ENCODE data around the gene LRRC18. TPM values are rescaled to one million over a fixed set of nuclear protein-coding genes. Genes with fewer than 3 reads are reported as not detected.

The LRRC18 gene
- total RNA-seq, 3 donors from 2014 or later = not detected

- Histone ChIP-seq H3K36me3 (ENCODE audit: low read depth) (no peaks in the 10 kb centered on the region), H3K4me3 (no peak overlapping the region), H3K4me1 (ENCODE audit: low read depth) (no peaks in the 10 kb centered on the region), H3K9me3 (no peaks in the 10 kb centered on the region)
- TF ChIP-seq CTCF (IDR thresholded peaks at IDR 0.05) = no peak
- intact Hi-C loops (cut with DNase I, micrococcal nuclease) = no loop called here
- no peak for DNase-seq
- no peak for ATAC-seq
Observed at GRCh38 chr10:48900371-48900801, 39.3 kb downstream of the LRRC18 start.

GRCh38 chr10:48899781-48900180 lies 39.9 kb downstream of the LRRC18 start:
- no peak for ATAC-seq
- no peak for TF ChIP-seq CTCF (IDR thresholded peaks at IDR 0.05)

GRCh38 chr10:48898426-48898825 lies 41.2 kb downstream of the LRRC18 start:
- intact Hi-C loops (cut with DNase I, micrococcal nuclease) = no loop called here
- ATAC-seq = no peak
- Histone ChIP-seq H3K4me1 (ENCODE audit: low read depth) (no peaks in the 10 kb centered on the region), H3K36me3 (ENCODE audit: low read depth) (no peaks in the 10 kb centered on the region), H3K9me3 (no peaks in the 10 kb centered on the region), H3K4me3 (no peak overlapping the region)
- TF ChIP-seq CTCF (IDR thresholded peaks at IDR 0.05) = no peak
- no peak for DNase-seq

More at GRCh38 chr10:48899781-48900180, 39.9 kb downstream of the LRRC18 start:
- no peak for DNase-seq
- Histone ChIP-seq H3K9me3 (no peaks in the 10 kb centered on the region), H3K4me3 (no peak overlapping the region), H3K36me3 (ENCODE audit: low read depth) (no peaks in the 10 kb centered on the region), H3K4me1 (ENCODE audit: low read depth) (no peaks in the 10 kb centered on the region)
- intact Hi-C loops (cut with DNase I, micrococcal nuclease) = no loop called here

- intact Hi-C loops (cut with DNase I, micrococcal nuclease) = no loop called here
- DNase-seq (no peak), ATAC-seq (no peak)
- no peaks in the 10 kb centered on the region for H3K4me1 ChIP-seq (ENCODE audit: low read depth)
- H3K4me3 ChIP-seq = no peak overlapping the region
- TF ChIP-seq CTCF (IDR thresholded peaks at IDR 0.05) = no peak
- H3K9me3 ChIP-seq = no peaks in the 10 kb centered on the region
- H3K36me3 ChIP-seq (ENCODE audit: low read depth) = no peaks in the 10 kb centered on the region
Observed at GRCh38 chr10:48897441-48897790, 42.2 kb downstream of the LRRC18 start.

GRCh38 chr10:48896756-48897440 lies 42.7 kb downstream of the LRRC18 start:
- Histone ChIP-seq H3K36me3 (ENCODE audit: low read depth) (no peaks in the 10 kb centered on the region), H3K4me3 (no peak overlapping the region), H3K4me1 (ENCODE audit: low read depth) (no peaks in the 10 kb centered on the region), H3K9me3 (no peaks in the 10 kb centered on the region)
- DNase-seq = no peak
- ATAC-seq = no peak
- no peak for TF ChIP-seq CTCF (IDR thresholded peaks at IDR 0.05)
- intact Hi-C loops (cut with DNase I, micrococcal nuclease) = no loop called here

GRCh38 chr10:48895803-48896195 lies 43.8 kb downstream of the LRRC18 start:
- H3K4me1 ChIP-seq (ENCODE audit: low read depth) = no peaks in the 10 kb centered on the region
- intact Hi-C loops (cut with DNase I, micrococcal nuclease) = no loop called here
- TF ChIP-seq CTCF (IDR thresholded peaks at IDR 0.05) = no peak
- no peaks in the 10 kb centered on the region for H3K9me3 ChIP-seq
- ATAC-seq = no peak
- no peak for DNase-seq
- H3K4me3 ChIP-seq = no peak overlapping the region
- no peaks in the 10 kb centered on the region for H3K36me3 ChIP-seq (ENCODE audit: low read depth)
